PC-3 (cell line): ENCODE data around the gene SPSB1. TPM values are rescaled to one million over a fixed set of nuclear protein-coding genes. Genes with fewer than 3 reads are reported as not detected.

Source experiments
- ATAC-seq: fragments of 200-7000 bp; cut with Tn5 transposase; 2 replicates; pipeline ENCODE4 v1.9.1; 2020; ENCODE audit warnings: mild to moderate bottlenecking, moderate library complexity
- BruUV-seq: library from RNA; stranded (reverse); fragments of 400-500 nt; replicated peaks from 2 replicates; lab custom pipeline; 2021; lab: Mats Ljungman, UMichigan
- CTCF ChIA-PET: fragments of 300-600 bp; sonication (Branson Sonifier 250); formaldehyde crosslinking; loops from one replicate; lab custom pipeline; 2022; ENCODE audit warnings: antibody characterized with exemption; lab: Charles Lee
- POLR2A ChIA-PET: fragments of 300-600 bp; sonication (Branson Sonifier 250); formaldehyde crosslinking; loops from one replicate; lab custom pipeline; 2022; ENCODE audit warnings: antibody characterized with exemption; ENCODE audit not compliant: unreplicated experiment; lab: Charles Lee
- DNase-seq: peaks from one replicate; pipeline ENCODE4 v3.0.0-alpha.2; 2015
- H2AFZ ChIP-seq: fragments of 300-600 bp; sonication (generic); 2 replicates; pipeline ENCODE4 v1.6.0; 2016; ENCODE audit warnings: antibody characterized with exemption, low read length
- H3F3A ChIP-seq: fragments of 300-600 bp; sonication (generic); one replicate; pipeline ENCODE4 v1.6.0; 2017; ENCODE audit warnings: antibody characterized with exemption, low read length, control low read depth, mild to moderate bottlenecking; ENCODE audit not compliant: unreplicated experiment
- H3K27ac ChIP-seq: fragments of 300-600 bp; sonication (generic); 2 replicates; pipeline ENCODE4 v1.5.1; 2016; ENCODE audit warnings: mild to moderate bottlenecking, low read length
- H3K27me3 ChIP-seq: fragments of 300-600 bp; sonication (generic); 2 replicates; pipeline ENCODE4 v1.6.1; 2016; ENCODE audit warnings: low read length, mixed read lengths
- H3K36me3 ChIP-seq: fragments of 300-600 bp; sonication (generic); 2 replicates; pipeline ENCODE4 v1.6.1; 2016; ENCODE audit warnings: low read depth, mixed run types, low read length, mixed read lengths
- H3K4me1 ChIP-seq: fragments of 300-600 bp; sonication (generic); 2 replicates; pipeline ENCODE4 v1.5.1; 2016; ENCODE audit warnings: low read length; ENCODE audit not compliant: insufficient read depth
- H3K4me2 ChIP-seq: fragments of 300-600 bp; sonication (generic); 2 replicates; pipeline ENCODE4 v1.6.0; 2016; ENCODE audit warnings: low read length
- H3K4me3 ChIP-seq: fragments of 300-600 bp; sonication (generic); 2 replicates; pipeline ENCODE4 v1.5.1; 2016; ENCODE audit warnings: mild to moderate bottlenecking, low read length, mixed read lengths
- H3K79me2 ChIP-seq: fragments of 300-600 bp; sonication (generic); 2 replicates; pipeline ENCODE4 v1.6.1; 2017; ENCODE audit warnings: low read length, mixed read lengths
- H3K9ac ChIP-seq: fragments of 300-600 bp; sonication (generic); 2 replicates; pipeline ENCODE4 v1.6.0; 2016; ENCODE audit warnings: mild to moderate bottlenecking, low read length
- H3K9me2 ChIP-seq: fragments of 300-600 bp; sonication (generic); replicated peaks from 2 replicates; pipeline ENCODE4 v1.6.1; 2016; ENCODE audit warnings: mixed run types, low read length, mixed read lengths
- H3K9me3 ChIP-seq: fragments of 300-600 bp; sonication (generic); 2 replicates; pipeline ENCODE4 v1.6.1; 2016; ENCODE audit warnings: low read length, mixed read lengths
- H4K20me1 ChIP-seq: fragments of 300-600 bp; sonication (generic); 2 replicates; pipeline ENCODE4 v1.6.1; 2016; ENCODE audit warnings: low read length, mixed read lengths
- EZH2 ChIP-seq: fragments of 300-600 bp; sonication (generic); IDR thresholded peaks from one replicate; pipeline ENCODE4 v1.6.1; 2017; ENCODE audit warnings: antibody characterized with exemption, mild to moderate bottlenecking, low read length; ENCODE audit not compliant: unreplicated experiment
- EZH2phosphoT487 ChIP-seq: fragments of 300-600 bp; sonication (generic); IDR thresholded peaks from 2 replicates; pipeline ENCODE4 v1.6.1; 2018; ENCODE audit warnings: mild to moderate bottlenecking, antibody characterized with exemption, low read length, borderline replicate concordance
- intact Hi-C: fragments of 100-400 bp; cut with micrococcal nuclease; formaldehyde crosslinking; loops from 2 replicates; pipeline ENCODE4 v1.9.0; 2023
- total RNA-seq: library from RNA; depleted of rRNA; stranded (reverse); fragments of >200 nt; gene quantifications from 2 replicates; pipeline ENCODE4 v1.2.3, GENCODE V29; 2014
- TF ChIP-seq, protein P1 (sequence below): fragments of 300-600 bp; sonication (generic); conservative IDR thresholded peaks from 2 replicates; pipeline ENCODE4 v1.5.1; 2017; ENCODE audit warnings: antibody characterized with exemption, low read depth, mild to moderate bottlenecking, low read length

The SPSB1 gene
- total RNA-seq, 1 experiment from 2014 or later, result 18.1 TPM

DNA sequence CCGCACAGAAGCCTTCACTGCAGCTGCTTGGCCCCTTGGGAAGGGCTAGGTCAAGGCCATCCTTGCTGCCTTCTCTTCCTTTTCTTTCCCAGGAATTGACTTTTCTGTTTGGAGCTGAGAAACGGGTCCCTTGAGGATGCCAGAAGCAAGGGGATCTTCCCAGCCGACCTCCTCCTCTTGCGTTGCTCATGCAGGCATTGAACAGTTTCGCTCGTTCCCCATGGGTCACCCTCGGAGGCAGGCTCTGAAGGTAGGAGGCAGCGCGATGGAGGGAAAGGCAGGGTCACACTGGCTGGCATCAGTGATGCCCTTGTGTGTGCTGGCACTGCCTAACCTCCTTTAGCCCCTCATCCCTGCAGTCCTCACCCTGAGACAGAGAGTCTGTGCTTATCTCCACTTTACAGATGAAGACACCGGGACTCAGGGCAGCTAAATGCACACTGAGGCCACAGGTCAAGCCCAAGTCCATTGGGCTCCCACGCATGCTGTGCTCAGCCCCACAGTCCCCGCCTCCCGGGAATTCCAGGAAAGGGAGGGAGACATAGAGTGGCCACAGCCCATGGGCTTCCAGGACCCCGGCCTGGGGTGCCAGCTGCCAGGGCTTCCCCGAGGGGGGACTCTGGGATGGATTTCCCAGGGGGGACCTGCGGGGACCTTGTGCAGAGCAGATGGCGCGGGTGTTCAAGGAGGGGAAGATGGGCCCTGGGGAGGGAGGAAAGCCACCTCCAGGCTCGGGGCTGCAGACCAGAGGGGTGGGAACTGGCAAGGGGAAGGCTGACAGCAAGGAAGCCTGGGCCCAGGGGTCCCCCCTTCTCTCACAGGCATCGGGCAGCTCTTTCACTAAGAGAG lies 90.2 kb downstream of the SPSB1 start:
- Histone ChIP-seq H3F3A (no peaks in the 10 kb centered on the region), H3K9me2 (no peaks in the 10 kb centered on the region), H3K4me2 (no peak overlapping the region), H2AFZ (no peak overlapping the region), H3K4me3 (no peak overlapping the region), H3K27me3 (no peaks in the 10 kb centered on the region), H3K9me3 (no peaks in the 10 kb centered on the region), H4K20me1 (no peaks in the 10 kb centered on the region), H3K79me2 (no peaks in the 10 kb centered on the region), H3K27ac (no peak overlapping the region), H3K4me1 (no peaks in the 10 kb centered on the region), H3K36me3 (no peaks in the 10 kb centered on the region), H3K9ac (no peak overlapping the region)
- POLR2A ChIA-PET, result no interaction called here
- ATAC-seq (no peak), DNase-seq (no peak)
- TF ChIP-seq EZH2 (no peak), EZH2phosphoT487 (no peak)
- TF ChIP-seq, protein P1, sequence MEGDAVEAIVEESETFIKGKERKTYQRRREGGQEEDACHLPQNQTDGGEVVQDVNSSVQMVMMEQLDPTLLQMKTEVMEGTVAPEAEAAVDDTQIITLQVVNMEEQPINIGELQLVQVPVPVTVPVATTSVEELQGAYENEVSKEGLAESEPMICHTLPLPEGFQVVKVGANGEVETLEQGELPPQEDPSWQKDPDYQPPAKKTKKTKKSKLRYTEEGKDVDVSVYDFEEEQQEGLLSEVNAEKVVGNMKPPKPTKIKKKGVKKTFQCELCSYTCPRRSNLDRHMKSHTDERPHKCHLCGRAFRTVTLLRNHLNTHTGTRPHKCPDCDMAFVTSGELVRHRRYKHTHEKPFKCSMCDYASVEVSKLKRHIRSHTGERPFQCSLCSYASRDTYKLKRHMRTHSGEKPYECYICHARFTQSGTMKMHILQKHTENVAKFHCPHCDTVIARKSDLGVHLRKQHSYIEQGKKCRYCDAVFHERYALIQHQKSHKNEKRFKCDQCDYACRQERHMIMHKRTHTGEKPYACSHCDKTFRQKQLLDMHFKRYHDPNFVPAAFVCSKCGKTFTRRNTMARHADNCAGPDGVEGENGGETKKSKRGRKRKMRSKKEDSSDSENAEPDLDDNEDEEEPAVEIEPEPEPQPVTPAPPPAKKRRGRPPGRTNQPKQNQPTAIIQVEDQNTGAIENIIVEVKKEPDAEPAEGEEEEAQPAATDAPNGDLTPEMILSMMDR, result no peak
- intact Hi-C loops, result no loop called here
- no TSS peak for BruUV-seq
- CTCF ChIA-PET, result no interaction called here

DNA sequence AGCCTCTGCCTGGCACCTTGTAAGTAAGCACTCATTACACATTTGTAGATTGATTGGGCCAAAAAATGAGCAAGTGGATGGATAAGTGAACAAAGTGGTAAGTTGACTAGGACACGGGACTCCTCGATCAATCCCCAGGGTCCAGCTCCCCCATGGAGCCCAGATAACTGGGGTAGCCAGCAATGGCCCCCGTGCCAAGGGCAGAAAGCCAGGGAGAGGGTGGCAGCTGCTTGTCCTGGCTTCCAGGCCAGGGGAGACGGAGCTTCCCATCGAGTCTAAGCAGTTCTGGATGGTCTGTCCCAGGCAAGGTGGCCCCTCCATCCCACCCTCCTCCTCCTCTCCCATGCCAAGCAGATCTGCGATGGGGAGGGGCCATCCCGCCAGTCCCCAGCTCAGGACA lies 91.4 kb downstream of the SPSB1 start:
- ChIA-PET CTCF (interaction anchor here (0.6 kb wide), 1 partner anchor 243 kb away, joined by 3 read pairs; no protein-coding TSS in a partner anchor), POLR2A (no interaction called here)
- no peaks in the 10 kb centered on the region for H3F3A ChIP-seq

More for the DNA sequence above, 91.4 kb downstream of the SPSB1 start:
- BruUV-seq, result no TSS peak
- ATAC-seq, result no peak
- intact Hi-C loops, result no loop called here
- H3K27ac ChIP-seq, result no peak overlapping the region
- H3K9me3 ChIP-seq, result no peaks in the 10 kb centered on the region
- no peaks in the 10 kb centered on the region for H3K79me2 ChIP-seq
- no peaks in the 10 kb centered on the region for H4K20me1 ChIP-seq
- no peaks in the 10 kb centered on the region for H3K9me2 ChIP-seq
- H3K36me3 ChIP-seq, result no peaks in the 10 kb centered on the region
- H3K27me3 ChIP-seq, result no peaks in the 10 kb centered on the region
- no peak overlapping the region for H3K4me2 ChIP-seq
- H3K4me1 ChIP-seq, result peaks cover 6% of the 10 kb centered on the region
- DNase-seq, result no peak
- H3K4me3 ChIP-seq, result no peak overlapping the region
- H2AFZ ChIP-seq, result no peak overlapping the region
- TF ChIP-seq EZH2phosphoT487 (no peak), EZH2 (no peak)
- TF ChIP-seq, protein P1, result no peak
- H3K9ac ChIP-seq, result no peak overlapping the region
